ENCODE data around the gene BIRC5. TPM values are rescaled to one million over a fixed set of nuclear protein-coding genes. Genes with fewer than 3 reads are reported as not detected.

The BIRC5 gene
- total and polyA plus RNA-seq, 9 donors, result 0.11 to 1.4 (median 0.73) TPM; not detected in 2

DNA sequence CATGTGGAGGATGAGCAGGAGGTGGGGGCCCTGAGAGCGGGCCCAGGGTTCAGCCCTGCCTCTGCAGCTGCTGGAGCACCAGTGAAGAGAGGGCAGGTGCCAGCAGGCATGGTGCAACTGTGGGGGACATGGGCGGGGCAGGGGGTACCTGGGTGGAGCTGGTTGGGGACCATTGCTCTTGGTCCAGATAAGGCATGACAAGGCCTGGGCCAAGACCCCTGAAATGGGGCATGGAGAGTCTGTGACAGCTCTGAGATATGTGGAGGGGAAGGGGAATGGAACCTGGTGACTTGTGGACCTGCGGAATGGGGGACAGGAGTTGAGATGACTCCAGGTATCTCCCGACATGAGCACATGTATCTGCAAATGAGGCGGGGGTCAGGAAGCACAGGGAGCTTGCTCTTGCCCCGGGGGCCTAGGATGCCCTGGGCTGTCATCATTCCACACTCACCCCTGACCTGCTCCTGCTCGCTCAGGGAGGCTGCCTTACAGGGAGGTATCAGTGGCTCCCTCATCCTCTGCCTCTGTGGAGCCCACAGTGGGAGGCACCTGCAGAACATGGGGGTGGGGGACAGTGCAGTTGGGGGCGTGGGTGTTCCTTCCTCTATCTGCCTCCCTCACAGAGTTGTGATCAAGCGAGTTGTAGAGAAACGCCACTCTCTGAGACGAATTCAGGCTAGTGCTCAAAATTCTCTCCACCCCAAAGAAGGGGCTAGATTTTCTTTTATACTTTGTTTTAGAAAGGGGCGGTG lies 57.5 kb downstream of the BIRC5 start:
- H3K9me3 ChIP-seq, result no peaks in the 10 kb centered on the region
- peaks cover 18% of the 10 kb centered on the region for H3K4me1 ChIP-seq (ENCODE audit: insufficient read depth)
- no peaks in the 10 kb centered on the region for H3K36me3 ChIP-seq
- H3K27ac ChIP-seq, result no peak overlapping the region
- WGBS, 3 donors, result 67 to 68% (median 67%) methylated on average over 12 of the region's 12 CpGs
- no peaks in the 10 kb centered on the region for H3K27me3 ChIP-seq
- no peak overlapping the region for H3K4me3 ChIP-seq
- TF ChIP-seq, protein P1, sequence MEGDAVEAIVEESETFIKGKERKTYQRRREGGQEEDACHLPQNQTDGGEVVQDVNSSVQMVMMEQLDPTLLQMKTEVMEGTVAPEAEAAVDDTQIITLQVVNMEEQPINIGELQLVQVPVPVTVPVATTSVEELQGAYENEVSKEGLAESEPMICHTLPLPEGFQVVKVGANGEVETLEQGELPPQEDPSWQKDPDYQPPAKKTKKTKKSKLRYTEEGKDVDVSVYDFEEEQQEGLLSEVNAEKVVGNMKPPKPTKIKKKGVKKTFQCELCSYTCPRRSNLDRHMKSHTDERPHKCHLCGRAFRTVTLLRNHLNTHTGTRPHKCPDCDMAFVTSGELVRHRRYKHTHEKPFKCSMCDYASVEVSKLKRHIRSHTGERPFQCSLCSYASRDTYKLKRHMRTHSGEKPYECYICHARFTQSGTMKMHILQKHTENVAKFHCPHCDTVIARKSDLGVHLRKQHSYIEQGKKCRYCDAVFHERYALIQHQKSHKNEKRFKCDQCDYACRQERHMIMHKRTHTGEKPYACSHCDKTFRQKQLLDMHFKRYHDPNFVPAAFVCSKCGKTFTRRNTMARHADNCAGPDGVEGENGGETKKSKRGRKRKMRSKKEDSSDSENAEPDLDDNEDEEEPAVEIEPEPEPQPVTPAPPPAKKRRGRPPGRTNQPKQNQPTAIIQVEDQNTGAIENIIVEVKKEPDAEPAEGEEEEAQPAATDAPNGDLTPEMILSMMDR (IDR thresholded peaks at IDR 0.05), result no peak
- TF ChIP-seq EP300 (IDR thresholded peaks at IDR 0.05), result no peak
- no peak for TF ChIP-seq POLR2A (IDR thresholded peaks at IDR 0.05)
- no peak for DNase-seq
- intact Hi-C loops (cut with DNase I), result no loop called here

GRCh38 chr17:78272181-78272913 lies 58.3 kb downstream of the BIRC5 start:
- Histone ChIP-seq H3K36me3 (no peaks in the 10 kb centered on the region), H3K27ac (no peak overlapping the region), H3K4me3 (no peak overlapping the region), H3K27me3 (no peaks in the 10 kb centered on the region), H3K4me1 (ENCODE audit: insufficient read depth) (peaks cover 14% of the 10 kb centered on the region), H3K9me3 (no peaks in the 10 kb centered on the region)
- peak; percentile 25 for TF ChIP-seq POLR2A (IDR thresholded peaks at IDR 0.05)
- TF ChIP-seq, protein P1 (IDR thresholded peaks at IDR 0.05), result no peak
- WGBS, 3 donors, result 9 to 31% (median 11%) methylated on average over 17 of the region's 17 CpGs
- intact Hi-C loops (cut with DNase I), result no loop called here
- peak; percentile 81 to 87 (median 85) for DNase-seq

DNA sequence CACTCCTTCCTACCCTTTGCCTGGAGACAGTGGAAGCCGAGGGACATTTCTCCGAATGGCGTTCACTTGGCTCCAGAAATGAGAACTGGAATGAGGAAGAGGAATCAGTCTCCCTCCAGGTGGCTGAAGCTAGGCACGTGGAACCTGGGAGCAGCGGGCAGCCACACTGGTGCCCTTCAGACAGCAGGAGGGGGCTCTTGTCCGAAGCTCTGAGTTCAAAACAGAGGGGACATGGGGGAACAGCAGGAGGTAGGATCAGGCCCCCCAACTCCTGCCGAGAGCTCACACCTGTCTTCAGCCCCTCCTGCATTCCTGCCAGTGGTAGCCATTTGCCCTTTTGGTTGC lies 58.8 kb downstream of the BIRC5 start:
- peaks cover 11% of the 10 kb centered on the region for H3K4me1 ChIP-seq (ENCODE audit: insufficient read depth)
- H3K36me3 ChIP-seq, result no peaks in the 10 kb centered on the region
- 14 to 32% (median 16%) methylated on average over 7 of the region's 7 CpGs for WGBS, 3 donors
- no peaks in the 10 kb centered on the region for H3K9me3 ChIP-seq
- no peak for TF ChIP-seq POLR2A (IDR thresholded peaks at IDR 0.05)
- TF ChIP-seq, protein P1 (IDR thresholded peaks at IDR 0.05), result no peak
- no peak for TF ChIP-seq EP300 (IDR thresholded peaks at IDR 0.05)
- H3K27ac ChIP-seq, result no peak overlapping the region
- intact Hi-C loops (cut with DNase I), result no loop called here
- no peak overlapping the region for H3K4me3 ChIP-seq
- DNase-seq, result no peak
- no peaks in the 10 kb centered on the region for H3K27me3 ChIP-seq

- H3K4me1 ChIP-seq (ENCODE audit: insufficient read depth), result peaks cover 9% of the 10 kb centered on the region
- 94 to 97% (median 96%) methylated on average over 6 of the region's 6 CpGs for WGBS, 3 donors
- H3K36me3 ChIP-seq, result no peaks in the 10 kb centered on the region
- no peak for DNase-seq
- intact Hi-C loops (cut with DNase I), result no loop called here
- no peaks in the 10 kb centered on the region for H3K9me3 ChIP-seq
- no peak overlapping the region for H3K27ac ChIP-seq
- no peak overlapping the region for H3K4me3 ChIP-seq
- H3K27me3 ChIP-seq, result no peaks in the 10 kb centered on the region
- TF ChIP-seq POLR2A (IDR thresholded peaks at IDR 0.05), result no peak
- TF ChIP-seq EP300 (IDR thresholded peaks at IDR 0.05), result no peak
- TF ChIP-seq, protein P1 (IDR thresholded peaks at IDR 0.05), result no peak
Observed at GRCh38 chr17:78273813-78274212, 59.8 kb downstream of the BIRC5 start.

Small RNAs within 50 kb of the gene (small RNA-seq; reads per million reads assigned to genes)
- gene AC087645.1, result not detected

Other genes starting within 250 kb of the BIRC5 start
- gene TMC6, start 85.5 kb upstream of the BIRC5 start, total RNA-seq, result 10 to 100 TPM in 4 of 7 donors, 1 to 10 TPM in 3; 7.2 to 26.8 (median 17.4) TPM
- gene TMC6, start 85.5 kb upstream of the BIRC5 start, polyA plus RNA-seq, result 1 to 10 TPM; 1.2 to 7.2 TPM
- 1 to 10 TPM; 1.1 to 4.2 (median 2.4) TPM for gene TMC8, start 83.5 kb upstream of the BIRC5 start, total RNA-seq
- gene TMC8, start 83.5 kb upstream of the BIRC5 start, polyA plus RNA-seq, result 1 to 10 TPM in 1 of 2 donors, under 1 TPM in 1; 0.94 to 2.9 TPM
- 1 to 10 TPM in 1 of 7 donors, under 1 TPM in 1, not detected in 5; 0.10 to 1.8 TPM for gene C17orf99, start 67.9 kb upstream of the BIRC5 start, total RNA-seq
- under 1 TPM in 1 of 2 donors, not detected in 1; 0.11 TPM for gene C17orf99, start 67.9 kb upstream of the BIRC5 start, polyA plus RNA-seq
- gene SYNGR2, start 45.7 kb upstream of the BIRC5 start, total RNA-seq, result 10 to 100 TPM; 25.2 to 88.7 (median 45.8) TPM
- gene SYNGR2, start 45.7 kb upstream of the BIRC5 start, polyA plus RNA-seq, result 10 to 100 TPM; 11.9 to 51.5 TPM
- gene TK1, start 27.2 kb upstream of the BIRC5 start, total RNA-seq, result 1 to 10 TPM in 4 of 7 donors, under 1 TPM in 3; 0.35 to 4.9 (median 1.4) TPM
- 1 to 10 TPM in 1 of 2 donors, under 1 TPM in 1; 0.65 to 1.4 TPM for gene TK1, start 27.2 kb upstream of the BIRC5 start, polyA plus RNA-seq
- gene AFMID, start 26.9 kb upstream of the BIRC5 start, total RNA-seq, result 10 to 100 TPM; 32.4 to 69.5 (median 38.5) TPM
- 10 to 100 TPM; 42.9 to 45.3 TPM for gene AFMID, start 26.9 kb upstream of the BIRC5 start, polyA plus RNA-seq
- not detected for gene TMEM235, start 17.4 kb downstream of the BIRC5 start, total RNA-seq
- gene TMEM235, start 17.4 kb downstream of the BIRC5 start, polyA plus RNA-seq, result under 1 TPM in 1 of 2 donors, not detected in 1; 0.07 TPM
- 100 to 1,000 TPM in 2 of 7 donors, 10 to 100 TPM in 5; 14.4 to 284 (median 56.5) TPM for gene SOCS3, start 145.8 kb downstream of the BIRC5 start, total RNA-seq
- 10 to 100 TPM; 21.9 to 69.5 TPM for gene SOCS3, start 145.8 kb downstream of the BIRC5 start, polyA plus RNA-seq
- gene PGS1, start 164.4 kb downstream of the BIRC5 start, total RNA-seq, result 10 to 100 TPM; 27.2 to 50.2 (median 37.6) TPM
- 10 to 100 TPM; 13.5 to 28.7 TPM for gene PGS1, start 164.4 kb downstream of the BIRC5 start, polyA plus RNA-seq

Data from ovary (tissue), 9 donors.